Upper lobe of left lung (tissue), 4 donors: ENCODE results near the gene TMEM134.

Experiments used
- CTCF ChIP-seq, 6 experiments: fragments of 450-650 bp in 4 of 6; fragments of 200-600 bp in 2 of 6; sonication (generic) in 2 of 6; IDR thresholded peaks; one replicate each; pipeline ENCODE4 v1.5.1; 2016 to 2019; ENCODE audit warnings: antibody characterized with exemption in 6 of 6
- POLR2A ChIP-seq, 4 donors: fragments of 450-650 bp; IDR thresholded peaks; one replicate each; pipeline ENCODE4 v1.5.1; 2016 to 2017; ENCODE audit warnings: antibody characterized with exemption in 4 of 4, mild to moderate bottlenecking in 2 of 4
- POLR2AphosphoS5 ChIP-seq, 2 donors: sonication (generic); formaldehyde crosslinking; IDR thresholded peaks; one replicate each; pipeline ENCODE4 v1.5.1; 2017; ENCODE audit warnings: antibody characterized with exemption in 2 of 2

GRCh38 chr11:67434395-67434881 is 34.6 kb downstream of the TMEM134 start:
- TF ChIP-seq CTCF (IDR thresholded peaks at IDR 0.05) (no peak), POLR2A (IDR thresholded peaks at IDR 0.05) (no peak), POLR2AphosphoS5 (IDR thresholded peaks at IDR 0.05) (no peak)
